HepG2 (cell line): Measurements from ENCODE around the gene ITGAX. TPM values are rescaled to one million over a fixed set of nuclear protein-coding genes. Genes with fewer than 3 reads are reported as not detected.

Experiments
- ARNTL ChIP-seq: sonication (generic); formaldehyde crosslinking; IDR thresholded peaks from 2 replicates; pipeline ENCODE4 v1.4.0; 2020; ENCODE audit warnings: mild to moderate bottlenecking, missing genetic modification reagents
- CCAR2 ChIP-seq: fragments of 200-400 bp; formaldehyde crosslinking; optimal IDR thresholded peaks from 2 replicates; pipeline ENCODE3; 2018; ENCODE audit warnings: low read depth, mild to moderate bottlenecking, low read length, moderate library complexity
- CREB3 ChIP-seq: sonication (generic); formaldehyde crosslinking; IDR thresholded peaks from 2 replicates; pipeline ENCODE4 v1.5.0; 2020; ENCODE audit warnings: missing genetic modification reagents
- E2F2 ChIP-seq: sonication (generic); formaldehyde crosslinking; IDR thresholded peaks from 2 replicates; pipeline ENCODE4 v1.4.0; 2020; ENCODE audit warnings: missing genetic modification reagents, borderline replicate concordance
- KAT2B ChIP-seq: fragments of 150-350 bp; IDR thresholded peaks from 2 replicates; pipeline ENCODE4 v1.6.1; 2014; ENCODE audit warnings: low read depth, low read length, borderline replicate concordance
- KMT2B ChIP-seq: IDR thresholded peaks from 2 replicates; pipeline ENCODE4 v1.6.1; 2016; ENCODE audit warnings: missing genetic modification reagents, missing compliant biosample characterization
- MZF1 ChIP-seq: sonication (generic); formaldehyde crosslinking; IDR thresholded peaks from 2 replicates; pipeline ENCODE4 v1.8.1; 2023; ENCODE audit warnings: mild to moderate bottlenecking, missing genetic modification reagents, borderline replicate concordance
- NCOA5 ChIP-seq: sonication (generic); formaldehyde crosslinking; IDR thresholded peaks from 2 replicates; pipeline ENCODE4 v1.4.0; 2020; ENCODE audit warnings: missing genetic modification reagents
- RXRA ChIP-seq: sonication (generic); formaldehyde crosslinking; IDR thresholded peaks from 2 replicates; pipeline ENCODE4 v1.5.1; 2020; ENCODE audit warnings: missing genetic modification reagents
- SNAPC2 ChIP-seq: sonication (generic); formaldehyde crosslinking; IDR thresholded peaks from 2 replicates; pipeline ENCODE4 v1.8.1; 2022; ENCODE audit warnings: mild to moderate bottlenecking, missing genetic modification reagents
- TAF1 ChIP-seq: sonication (generic); formaldehyde crosslinking; IDR thresholded peaks from 2 replicates; pipeline ENCODE4 v1.4.0; 2020; ENCODE audit warnings: missing genetic modification reagents
- TSC22D2 ChIP-seq: sonication (generic); formaldehyde crosslinking; IDR thresholded peaks from 2 replicates; pipeline ENCODE4 v1.5.1; 2020; ENCODE audit warnings: missing genetic modification reagents, mild to moderate bottlenecking, borderline replicate concordance
- ZBTB38 ChIP-seq: sonication (generic); formaldehyde crosslinking; IDR thresholded peaks from 2 replicates; pipeline ENCODE4 v1.5.1; 2020; ENCODE audit warnings: mild to moderate bottlenecking, missing genetic modification reagents
- ZHX1 ChIP-seq: sonication (generic); formaldehyde crosslinking; IDR thresholded peaks from 2 replicates; pipeline ENCODE4 v1.8.1; 2022; ENCODE audit warnings: low read depth, mild to moderate bottlenecking, missing genetic modification reagents
- ZNF577 ChIP-seq: sonication (generic); formaldehyde crosslinking; IDR thresholded peaks from 2 replicates; pipeline ENCODE4 v1.4.0; 2020; ENCODE audit warnings: mild to moderate bottlenecking, low read depth, missing genetic modification reagents, borderline replicate concordance
- ZNF687 ChIP-seq: sonication (generic); formaldehyde crosslinking; IDR thresholded peaks from 2 replicates; pipeline ENCODE4 v1.5.1; 2020; ENCODE audit warnings: mild to moderate bottlenecking, missing genetic modification reagents, moderate library complexity
- ZNF710 ChIP-seq: sonication (generic); formaldehyde crosslinking; IDR thresholded peaks from 2 replicates; pipeline ENCODE4 v1.5.0; 2020; ENCODE audit warnings: mild to moderate bottlenecking, missing genetic modification reagents, borderline replicate concordance
- polyA plus RNA-seq, 8 experiments: library from polyadenylated mRNA; depleted of rRNA in 3 of 8; stranded (reverse) in 7 of 8; unstranded in 1 of 8; fragments of >200 nt; fragmentation: Illumina TruSeq in 4 of 8; extraction: Trizol in 4 of 8; gene quantifications; 2 replicates each; pipeline versions ENCODE4 v1.2.1 to v1.2.3, GENCODE V29; 2011 to 2016; ENCODE audit warnings: low read depth in 4 of 8, missing spikeins in 1 of 8, mixed read lengths in 1 of 8; ENCODE audit not compliant: insufficient read depth in 1 of 8
- total RNA-seq, 5 experiments: library from RNA; depleted of rRNA; stranded (reverse); fragments of >200 nt; fragmentation: Illumina TruSeq; extraction: Trizol; gene quantifications; 2 replicates each; pipeline ENCODE4 v1.2.3, GENCODE V29; 2016; ENCODE audit warnings: low read depth in 1 of 5

The ITGAX gene
- total and polyA plus RNA-seq, 2 of the 13 experiments (the other 11 are each of a cell fraction or from before 2014, with no cell fraction given), result 0.32 TPM; not detected in 1

DNA sequence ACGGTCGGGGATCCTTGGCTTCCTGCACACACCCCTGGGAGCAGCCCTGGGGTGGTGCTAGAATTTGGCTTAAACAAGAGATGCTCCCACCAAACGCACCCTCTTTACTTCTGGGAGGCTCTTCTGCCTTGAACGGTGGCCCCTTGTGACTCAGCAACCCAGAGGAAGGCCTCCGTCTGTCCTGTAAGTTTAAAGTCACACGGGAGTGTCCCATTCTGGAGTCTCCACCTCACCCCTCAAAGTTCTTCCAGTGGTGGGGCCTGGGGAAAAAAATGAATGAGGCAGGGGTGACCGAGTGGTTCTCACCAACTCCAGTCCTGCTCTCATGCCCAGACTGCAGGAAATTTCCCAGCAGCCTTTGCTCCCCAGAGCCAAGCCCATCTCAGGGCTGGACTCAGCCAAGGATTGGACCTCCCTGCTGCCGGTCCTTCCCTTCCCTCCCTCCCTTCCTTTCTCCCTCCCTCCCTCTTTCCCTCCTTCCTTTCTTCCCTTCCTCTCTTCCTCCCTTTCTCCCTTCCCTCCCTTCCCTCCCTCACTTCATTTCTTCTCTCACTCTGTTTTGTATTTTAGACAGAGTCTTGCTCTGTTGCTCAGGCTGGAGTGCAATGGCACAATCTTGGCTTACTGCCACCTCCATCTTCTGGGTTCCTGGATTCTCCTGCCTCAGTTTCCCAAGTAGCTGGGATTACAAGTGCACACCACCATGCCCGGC, 49.5 kb downstream of the ITGAX start (continued):
- TF ChIP-seq ZHX1 (no peak), CCAR2 (no peak), E2F2 (CRISPR knock-in tag) (no peak), TSC22D2 (CRISPR knock-in tag) (no peak), CREB3 (CRISPR knock-in tag) (no peak), ARNTL (CRISPR knock-in tag) (no peak), KMT2B (CRISPR knock-in tag) (no peak), NCOA5 (CRISPR knock-in tag) (no peak), MZF1 (CRISPR knock-in tag) (no peak), TAF1 (CRISPR knock-in tag) (no peak), RXRA (CRISPR knock-in tag) (no peak), SNAPC2 (CRISPR knock-in tag) (no peak), ZBTB38 (CRISPR knock-in tag) (no peak), KAT2B (no peak), ZNF577 (no peak), ZNF687 (CRISPR knock-in tag) (peak; percentile 60), ZNF710 (CRISPR knock-in tag) (peak; percentile 88; the same call in 1 of the 2 replicates)
